ENCODE data around the gene DST.
A peak's percentile ranks its signal among the peaks of the same experiment; 100 is the strongest.
"Not testable (repeated sequence)": the region's sequence is repeated elsewhere in the genome, so short reads cannot be mapped to it uniquely, and the experiment has no call there.

The DST gene

GRCh38 chr6:56664029-56664428 is 21.3 kb upstream of the DST start:
- H3K27ac ChIP-seq (ENCODE audit: low read depth, low read length): no peak overlapping the region
- H2AFZ ChIP-seq (ENCODE audit: low read length, unreplicated experiment): no peak overlapping the region
- no peaks in the 10 kb centered on the region for H3K36me3 ChIP-seq (ENCODE audit: insufficient read depth, low read length)
- H3K4me1 ChIP-seq (ENCODE audit: control insufficient read depth, insufficient read depth, low read length, unreplicated experiment): peaks cover 4% of the 10 kb centered on the region
- H3K27me3 ChIP-seq (ENCODE audit: insufficient read depth, low read length): no peaks in the 10 kb centered on the region
- peaks cover 39% of the 10 kb centered on the region for H3K79me2 ChIP-seq (ENCODE audit: control insufficient read depth, insufficient read depth, low read length, unreplicated experiment)
- no peak overlapping the region for H3K4me3 ChIP-seq (ENCODE audit: low read depth, low read length)

- H3K36me3 ChIP-seq (ENCODE audit: insufficient read depth, low read length): no peaks in the 10 kb centered on the region; the same call in 1 of the 2 replicates
- H3K4me1 ChIP-seq (ENCODE audit: control insufficient read depth, insufficient read depth, low read length, unreplicated experiment): peaks cover 4% of the 10 kb centered on the region
- H3K27ac ChIP-seq (ENCODE audit: low read depth, low read length): no peak overlapping the region
- no peak overlapping the region for H2AFZ ChIP-seq (ENCODE audit: low read length, unreplicated experiment)
- H3K4me3 ChIP-seq (ENCODE audit: low read depth, low read length): no peak overlapping the region
- no peaks in the 10 kb centered on the region for H3K27me3 ChIP-seq (ENCODE audit: insufficient read depth, low read length)
- H3K79me2 ChIP-seq (ENCODE audit: control insufficient read depth, insufficient read depth, low read length, unreplicated experiment): peaks cover 43% of the 10 kb centered on the region
Measured at GRCh38 chr6:56663344-56663743, 20.7 kb upstream of the DST start.

GRCh38 chr6:56661338-56661737 is 18.6 kb upstream of the DST start:
- H3K27ac ChIP-seq (ENCODE audit: low read depth, low read length); H3K36me3 ChIP-seq (ENCODE audit: insufficient read depth, low read length); H2AFZ ChIP-seq (ENCODE audit: low read length, unreplicated experiment); H3K4me1 ChIP-seq (ENCODE audit: control insufficient read depth, insufficient read depth, low read length, unreplicated experiment); H3K27me3 ChIP-seq (ENCODE audit: insufficient read depth, low read length); H3K4me3 ChIP-seq (ENCODE audit: low read depth, low read length): not testable (repeated sequence)
- H3K79me2 ChIP-seq (ENCODE audit: control insufficient read depth, insufficient read depth, low read length, unreplicated experiment): peaks cover 44% of the 10 kb centered on the region

- Histone ChIP-seq H3K79me2 (ENCODE audit: control insufficient read depth, insufficient read depth, low read length, unreplicated experiment) (peaks cover 48% of the 10 kb centered on the region), H2AFZ (ENCODE audit: low read length, unreplicated experiment) (no peak overlapping the region), H3K4me1 (ENCODE audit: control insufficient read depth, insufficient read depth, low read length, unreplicated experiment) (peaks cover 16% of the 10 kb centered on the region), H3K4me3 (ENCODE audit: low read depth, low read length) (no peak overlapping the region), H3K27ac (ENCODE audit: low read depth, low read length) (no peak overlapping the region), H3K27me3 (ENCODE audit: insufficient read depth, low read length) (no peaks in the 10 kb centered on the region), H3K36me3 (ENCODE audit: insufficient read depth, low read length) (no peaks in the 10 kb centered on the region; the same call in 1 of the 2 replicates)
Measured at GRCh38 chr6:56660381-56660730, 17.7 kb upstream of the DST start.

- Histone ChIP-seq H3K27me3 (ENCODE audit: insufficient read depth, low read length) (no peaks in the 10 kb centered on the region), H3K4me1 (ENCODE audit: control insufficient read depth, insufficient read depth, low read length, unreplicated experiment) (peaks cover 13% of the 10 kb centered on the region), H2AFZ (ENCODE audit: low read length, unreplicated experiment) (no peak overlapping the region), H3K79me2 (ENCODE audit: control insufficient read depth, insufficient read depth, low read length, unreplicated experiment) (peaks cover 50% of the 10 kb centered on the region), H3K36me3 (ENCODE audit: insufficient read depth, low read length) (no peaks in the 10 kb centered on the region; the same call in 1 of the 2 replicates), H3K27ac (ENCODE audit: low read depth, low read length) (no peak overlapping the region), H3K4me3 (ENCODE audit: low read depth, low read length) (no peak overlapping the region)
Measured at GRCh38 chr6:56659721-56660380, 17.2 kb upstream of the DST start.

GRCh38 chr6:56658326-56658725 is 15.6 kb upstream of the DST start:
- Histone ChIP-seq H3K27ac (ENCODE audit: low read depth, low read length) (no peak overlapping the region), H3K79me2 (ENCODE audit: control insufficient read depth, insufficient read depth, low read length, unreplicated experiment) (peaks cover 46% of the 10 kb centered on the region), H3K36me3 (ENCODE audit: insufficient read depth, low read length) (no peaks in the 10 kb centered on the region; the same call in 1 of the 2 replicates), H3K4me1 (ENCODE audit: control insufficient read depth, insufficient read depth, low read length, unreplicated experiment) (peaks cover 22% of the 10 kb centered on the region), H2AFZ (ENCODE audit: low read length, unreplicated experiment) (no peak overlapping the region), H3K27me3 (ENCODE audit: insufficient read depth, low read length) (no peaks in the 10 kb centered on the region), H3K4me3 (ENCODE audit: low read depth, low read length) (no peak overlapping the region)

- Histone ChIP-seq H3K4me1 (ENCODE audit: control insufficient read depth, insufficient read depth, low read length, unreplicated experiment) (peaks cover 31% of the 10 kb centered on the region), H3K27me3 (ENCODE audit: insufficient read depth, low read length) (no peaks in the 10 kb centered on the region)
Measured at GRCh38 chr6:56657354-56657753, 14.7 kb upstream of the DST start.

GRCh38 chr6:56656466-56656865 is 13.8 kb upstream of the DST start:
- H3K36me3 ChIP-seq (ENCODE audit: insufficient read depth, low read length): no peaks in the 10 kb centered on the region; the same call in 1 of the 2 replicates
- no peaks in the 10 kb centered on the region for H3K27me3 ChIP-seq (ENCODE audit: insufficient read depth, low read length)
- H3K27ac ChIP-seq (ENCODE audit: low read depth, low read length): no peak overlapping the region
- peaks cover 41% of the 10 kb centered on the region for H3K79me2 ChIP-seq (ENCODE audit: control insufficient read depth, insufficient read depth, low read length, unreplicated experiment)
- peaks cover 40% of the 10 kb centered on the region for H3K4me1 ChIP-seq (ENCODE audit: control insufficient read depth, insufficient read depth, low read length, unreplicated experiment)
- no peak overlapping the region for H2AFZ ChIP-seq (ENCODE audit: low read length, unreplicated experiment)
- no peak overlapping the region for H3K4me3 ChIP-seq (ENCODE audit: low read depth, low read length)

More at GRCh38 chr6:56657354-56657753, 14.7 kb upstream of the DST start:
- peaks cover 44% of the 10 kb centered on the region for H3K79me2 ChIP-seq (ENCODE audit: control insufficient read depth, insufficient read depth, low read length, unreplicated experiment)
- no peak overlapping the region for H3K4me3 ChIP-seq (ENCODE audit: low read depth, low read length)
- H3K36me3 ChIP-seq (ENCODE audit: insufficient read depth, low read length): no peaks in the 10 kb centered on the region; the same call in 1 of the 2 replicates
- H2AFZ ChIP-seq (ENCODE audit: low read length, unreplicated experiment): no peak overlapping the region
- H3K27ac ChIP-seq (ENCODE audit: low read depth, low read length): no peak overlapping the region

GRCh38 chr6:56655996-56656395 is 13.3 kb upstream of the DST start:
- H3K4me1 ChIP-seq (ENCODE audit: control insufficient read depth, insufficient read depth, low read length, unreplicated experiment): peaks cover 41% of the 10 kb centered on the region
- H3K79me2 ChIP-seq (ENCODE audit: control insufficient read depth, insufficient read depth, low read length, unreplicated experiment): peaks cover 42% of the 10 kb centered on the region
- H3K4me3 ChIP-seq (ENCODE audit: low read depth, low read length): no peak overlapping the region
- H3K27me3 ChIP-seq (ENCODE audit: insufficient read depth, low read length): no peaks in the 10 kb centered on the region
- H2AFZ ChIP-seq (ENCODE audit: low read length, unreplicated experiment): no peak overlapping the region
- no peak overlapping the region for H3K27ac ChIP-seq (ENCODE audit: low read depth, low read length)
- H3K36me3 ChIP-seq (ENCODE audit: insufficient read depth, low read length): peaks cover under 1% of the 10 kb centered on the region; the same call in 1 of the 2 replicates

- Histone ChIP-seq H3K4me3 (ENCODE audit: low read depth, low read length) (no peak overlapping the region), H3K27me3 (ENCODE audit: insufficient read depth, low read length) (no peaks in the 10 kb centered on the region), H3K4me1 (ENCODE audit: control insufficient read depth, insufficient read depth, low read length, unreplicated experiment) (peaks cover 48% of the 10 kb centered on the region), H3K27ac (ENCODE audit: low read depth, low read length) (no peak overlapping the region), H2AFZ (ENCODE audit: low read length, unreplicated experiment) (no peak overlapping the region), H3K36me3 (ENCODE audit: insufficient read depth, low read length) (peaks cover 4% of the 10 kb centered on the region; the same call in 1 of the 2 replicates), H3K79me2 (ENCODE audit: control insufficient read depth, insufficient read depth, low read length, unreplicated experiment) (peaks cover 39% of the 10 kb centered on the region)
Measured at GRCh38 chr6:56655249-56655648, 12.6 kb upstream of the DST start.

GRCh38 chr6:56652994-56653393 is 10.3 kb upstream of the DST start:
- H3K27me3 ChIP-seq (ENCODE audit: insufficient read depth, low read length): no peaks in the 10 kb centered on the region
- no peak overlapping the region for H2AFZ ChIP-seq (ENCODE audit: low read length, unreplicated experiment)
- peaks cover 15% of the 10 kb centered on the region for H3K36me3 ChIP-seq (ENCODE audit: insufficient read depth, low read length)
- H3K4me3 ChIP-seq (ENCODE audit: low read depth, low read length): no peak overlapping the region
- peak overlapping the region; percentile 63 for H3K27ac ChIP-seq (ENCODE audit: low read depth, low read length)
- peaks cover 28% of the 10 kb centered on the region for H3K79me2 ChIP-seq (ENCODE audit: control insufficient read depth, insufficient read depth, low read length, unreplicated experiment)
- H3K4me1 ChIP-seq (ENCODE audit: control insufficient read depth, insufficient read depth, low read length, unreplicated experiment): peaks cover 67% of the 10 kb centered on the region

Measured in ACC112 (cell line).